Keratinocyte (primary cell): ENCODE measurements around the gene CSNK2A1. TPM values are rescaled to one million over a fixed set of nuclear protein-coding genes. Genes with fewer than 3 reads are reported as not detected.

Experiments
- DNase-seq: peaks from one replicate; pipeline ENCODE4 v3.0.0-alpha.2; 2011; ENCODE audit warnings: low read depth, missing footprints, low spot score
- FAIRE-seq: peaks from 2 replicates; lab custom pipeline; 2011; peaks lifted over from hg19 to GRCh38; lab: Jason Lieb, UNC
- H2AFZ ChIP-seq: 2 replicates; pipeline ENCODE4 v1.6.0; 2012; ENCODE audit warnings: low read length, control low read depth, inconsistent platforms; ENCODE audit not compliant: control insufficient read depth
- H3K27ac ChIP-seq: 2 replicates; pipeline ENCODE4 v1.5.1; 2011; ENCODE audit warnings: low read length; ENCODE audit not compliant: control insufficient read depth, insufficient read depth
- H3K27me3 ChIP-seq: 3 replicates; pipeline ENCODE4 v1.6.0; 2011; ENCODE audit warnings: low read length; ENCODE audit not compliant: control insufficient read depth, insufficient read depth; ENCODE audit errors: extremely low read depth
- H3K36me3 ChIP-seq, 2 experiments: 2 replicates in 1 of 2; 3 replicates in 1 of 2; pipeline ENCODE4 v1.5.1; 2011; ENCODE audit warnings: low read length in 2 of 2, mild to moderate bottlenecking in 1 of 2; ENCODE audit not compliant: control insufficient read depth in 2 of 2, insufficient read depth in 2 of 2; ENCODE audit errors: extremely low read depth in 1 of 2
- H3K4me1 ChIP-seq: 3 replicates; pipeline ENCODE4 v1.5.1; 2011; ENCODE audit warnings: low read length; ENCODE audit not compliant: control insufficient read depth, insufficient read depth; ENCODE audit errors: extremely low read depth
- H3K4me2 ChIP-seq: 3 replicates; pipeline ENCODE4 v1.6.0; 2011; ENCODE audit warnings: low read depth, low read length; ENCODE audit not compliant: control insufficient read depth, insufficient read depth; ENCODE audit errors: extremely low read depth
- H3K4me3 ChIP-seq, 3 experiments: fragments of 200-600 bp in 1 of 3; sonication (generic) in 1 of 3; 2 replicates in 2 of 3; 3 replicates in 1 of 3; pipeline ENCODE4 v1.5.1; 2011 to 2016; ENCODE audit warnings: low read length in 3 of 3, mild to moderate bottlenecking in 3 of 3, control low read depth in 2 of 3, inconsistent platforms in 1 of 3, low read depth in 1 of 3, mixed read lengths in 1 of 3, mixed run types in 1 of 3, moderate library complexity in 1 of 3; ENCODE audit not compliant: control insufficient read depth in 2 of 3, insufficient read depth in 2 of 3; ENCODE audit errors: extremely low read depth in 1 of 3
- H3K79me2 ChIP-seq: 2 replicates; pipeline ENCODE4 v1.6.0; 2012; ENCODE audit warnings: low read length; ENCODE audit not compliant: control insufficient read depth, insufficient read depth
- H3K9ac ChIP-seq: 3 replicates; pipeline ENCODE4 v1.6.0; 2011; ENCODE audit warnings: low read length; ENCODE audit not compliant: control insufficient read depth, insufficient read depth; ENCODE audit errors: extremely low read depth
- H3K9me1 ChIP-seq: 3 replicates; pipeline ENCODE4 v1.6.0; 2011; ENCODE audit warnings: low read length; ENCODE audit not compliant: control insufficient read depth, insufficient read depth; ENCODE audit errors: extremely low read depth
- H3K9me3 ChIP-seq: 2 replicates; pipeline ENCODE4 v1.5.1; 2012; ENCODE audit warnings: low read depth, low read length; ENCODE audit not compliant: control insufficient read depth
- H4K20me1 ChIP-seq: 3 replicates; pipeline ENCODE4 v1.6.0; 2011; ENCODE audit warnings: low read length; ENCODE audit not compliant: control insufficient read depth, insufficient read depth; ENCODE audit errors: extremely low read depth
- EZH2 ChIP-seq: IDR thresholded peaks from one replicate; pipeline ENCODE4 v1.6.1; 2012; ENCODE audit warnings: inconsistent platforms, mild to moderate bottlenecking, low read length, moderate library complexity
- dilution Hi-C: fragments of 300-500 bp; cut with MboI; formaldehyde crosslinking; loops from one replicate; pipeline ENCODE4 v1.7.0; 2020; ENCODE audit warnings: low sequenced_read_pairs; ENCODE audit not compliant: extremely low pct_ligation_motif_present
- polyA plus RNA-seq, 5 experiments: library from polyadenylated mRNA; depleted of rRNA in 3 of 5; stranded (reverse) in 3 of 5; stranded (forward) in 1 of 5; unstranded in 1 of 5; fragments of >200 nt; gene quantifications; 1 replicate in 1 of 5; 2 replicates in 3 of 5; 3 replicates in 1 of 5; pipeline versions ENCODE4 v1.2.1 to v1.2.3, GENCODE V29; 2011 to 2012; ENCODE audit warnings: missing spikeins in 2 of 5, low read depth in 1 of 5, low replicate concordance in 1 of 5
- TF ChIP-seq, protein P1 (sequence below), 3 experiments: IDR thresholded peaks in 1 of 3; conservative IDR thresholded peaks in 1 of 3; optimal IDR thresholded peaks in 1 of 3; 2 replicates in 2 of 3; 3 replicates in 1 of 3; pipeline versions ENCODE3 to v1.5.1; 2011; ENCODE audit warnings: low read length in 3 of 3, mild to moderate bottlenecking in 3 of 3, moderate library complexity in 2 of 3, control low read depth in 1 of 3, inconsistent platforms in 1 of 3; ENCODE audit not compliant: insufficient read depth in 2 of 3; ENCODE audit errors: extremely low read depth in 1 of 3

Gene CSNK2A1
- polyA plus RNA-seq, 1 donor (not counting 4 experiments of a cell fraction or from before 2014, with no cell fraction given): 122 TPM

DNA sequence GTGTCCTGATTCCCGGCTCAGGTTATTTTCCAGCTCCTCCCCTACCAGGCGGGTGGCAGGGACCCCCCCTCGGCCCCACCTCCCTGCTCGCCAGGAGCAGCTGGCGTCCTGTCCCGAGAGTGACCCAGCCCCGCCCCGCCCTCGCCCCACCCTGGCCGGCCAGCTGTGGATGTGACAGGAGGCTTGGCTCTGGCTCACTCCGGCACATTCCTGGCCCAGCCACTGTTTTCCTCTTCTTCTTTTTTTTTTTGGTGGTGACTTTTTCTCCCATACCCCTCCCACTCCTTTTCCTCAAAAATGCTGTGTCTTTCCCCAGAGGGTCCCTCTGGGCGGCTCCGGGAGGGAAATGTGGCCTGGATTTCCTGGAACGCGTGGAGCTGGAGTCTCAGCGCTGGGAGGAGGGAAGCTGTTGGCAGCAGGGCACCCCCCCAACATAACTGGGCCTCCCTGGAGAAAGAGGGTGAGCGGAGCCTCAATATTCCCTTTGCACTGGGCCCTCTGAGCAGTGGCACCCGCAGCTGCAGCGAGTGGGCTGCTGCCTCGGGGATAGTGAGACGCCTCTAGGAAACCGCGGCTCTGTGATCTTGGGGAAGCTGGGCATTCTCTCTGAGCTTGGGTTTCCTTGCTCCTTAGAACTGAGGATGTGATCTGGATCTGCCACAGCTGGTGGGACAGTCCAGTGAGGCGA, 28.3 kb upstream of the CSNK2A1 start:
- H3K9me1 ChIP-seq: no peaks in the 10 kb centered on the region
- no peak for FAIRE-seq
- no peaks in the 10 kb centered on the region for H3K4me1 ChIP-seq
- H3K9ac ChIP-seq: no peak overlapping the region
- TF ChIP-seq, protein P1, sequence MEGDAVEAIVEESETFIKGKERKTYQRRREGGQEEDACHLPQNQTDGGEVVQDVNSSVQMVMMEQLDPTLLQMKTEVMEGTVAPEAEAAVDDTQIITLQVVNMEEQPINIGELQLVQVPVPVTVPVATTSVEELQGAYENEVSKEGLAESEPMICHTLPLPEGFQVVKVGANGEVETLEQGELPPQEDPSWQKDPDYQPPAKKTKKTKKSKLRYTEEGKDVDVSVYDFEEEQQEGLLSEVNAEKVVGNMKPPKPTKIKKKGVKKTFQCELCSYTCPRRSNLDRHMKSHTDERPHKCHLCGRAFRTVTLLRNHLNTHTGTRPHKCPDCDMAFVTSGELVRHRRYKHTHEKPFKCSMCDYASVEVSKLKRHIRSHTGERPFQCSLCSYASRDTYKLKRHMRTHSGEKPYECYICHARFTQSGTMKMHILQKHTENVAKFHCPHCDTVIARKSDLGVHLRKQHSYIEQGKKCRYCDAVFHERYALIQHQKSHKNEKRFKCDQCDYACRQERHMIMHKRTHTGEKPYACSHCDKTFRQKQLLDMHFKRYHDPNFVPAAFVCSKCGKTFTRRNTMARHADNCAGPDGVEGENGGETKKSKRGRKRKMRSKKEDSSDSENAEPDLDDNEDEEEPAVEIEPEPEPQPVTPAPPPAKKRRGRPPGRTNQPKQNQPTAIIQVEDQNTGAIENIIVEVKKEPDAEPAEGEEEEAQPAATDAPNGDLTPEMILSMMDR (optimal IDR thresholded peaks at IDR 0.05 in 1 of 3, IDR thresholded peaks at IDR 0.05 in 1 of 3, conservative IDR thresholded peaks at IDR 0.05 in 1 of 3; ENCODE audit: extremely low read depth in 1 of 3, insufficient read depth in 2 of 3, low read length in 3 of 3): no peak
- TF ChIP-seq EZH2: no peak
- no peak overlapping the region for H3K4me3 ChIP-seq
- H3K79me2 ChIP-seq: no peaks in the 10 kb centered on the region
- DNase-seq: no peak
- no peaks in the 10 kb centered on the region for H4K20me1 ChIP-seq
- H3K9me3 ChIP-seq: no peaks in the 10 kb centered on the region
- H3K36me3 ChIP-seq: no peaks in the 10 kb centered on the region
- dilution Hi-C loops: no loop called here
- peaks cover 55% of the 10 kb centered on the region for H3K27me3 ChIP-seq
- no peak overlapping the region for H3K4me2 ChIP-seq
- no peak overlapping the region for H3K27ac ChIP-seq
- no peak overlapping the region for H2AFZ ChIP-seq

DNA sequence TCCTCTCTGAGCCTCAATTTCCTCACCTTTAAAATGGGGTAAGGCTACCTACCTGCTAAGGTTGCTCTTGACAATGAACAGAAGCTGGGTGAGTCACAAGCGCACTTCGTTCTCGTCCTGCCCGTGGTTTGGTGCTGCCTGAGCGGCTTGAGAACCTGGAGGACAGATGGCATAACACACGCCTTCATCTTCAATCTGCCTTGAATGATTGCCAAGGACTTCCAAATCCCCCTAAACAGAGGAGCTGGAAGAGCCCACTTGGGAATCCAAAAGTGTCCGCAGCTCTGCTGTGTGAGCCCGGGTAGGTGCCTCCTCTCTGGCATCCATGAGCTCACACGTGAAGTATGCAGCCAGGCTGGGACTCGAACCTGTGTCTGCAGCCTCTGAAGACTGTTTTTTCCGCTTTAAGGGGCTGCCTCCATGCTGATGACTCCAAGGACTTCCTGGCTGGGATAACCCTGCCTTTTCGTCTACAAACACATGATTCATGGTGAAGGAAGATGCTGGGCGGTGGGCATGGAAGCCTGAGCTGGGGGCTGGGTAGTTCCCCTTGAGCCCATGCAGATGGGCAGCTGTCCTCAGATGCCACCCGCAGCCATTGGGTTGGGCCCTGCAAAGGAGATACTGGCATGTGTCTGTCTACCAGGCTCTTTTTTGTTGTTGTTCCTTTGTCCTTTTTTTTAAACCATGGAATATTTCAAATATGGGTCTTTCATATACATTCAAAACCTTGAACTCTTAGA, 25.3 kb upstream of the CSNK2A1 start:
- Histone ChIP-seq H4K20me1 (no peaks in the 10 kb centered on the region), H3K9me1 (no peaks in the 10 kb centered on the region), H2AFZ (no peak overlapping the region), H3K9me3 (no peaks in the 10 kb centered on the region), H3K4me1 (no peaks in the 10 kb centered on the region), H3K36me3 (no peaks in the 10 kb centered on the region), H3K27ac (no peak overlapping the region), H3K79me2 (no peaks in the 10 kb centered on the region), H3K9ac (no peak overlapping the region), H3K27me3 (peaks cover 40% of the 10 kb centered on the region), H3K4me3 (no peak overlapping the region), H3K4me2 (no peak overlapping the region)
- dilution Hi-C loops: no loop called here
- FAIRE-seq (no peak), DNase-seq (no peak)
- TF ChIP-seq EZH2: no peak
- TF ChIP-seq, protein P1 (optimal IDR thresholded peaks at IDR 0.05 in 1 of 3, IDR thresholded peaks at IDR 0.05 in 1 of 3, conservative IDR thresholded peaks at IDR 0.05 in 1 of 3; ENCODE audit: extremely low read depth in 1 of 3, insufficient read depth in 2 of 3, low read length in 3 of 3): no peak
